Thyroid gland (tissue), 4 donors: ENCODE data around the gene DTYMK.

Source experiments
- POLR2A ChIP-seq, 2 donors: fragments of 450-650 bp; IDR thresholded peaks; one replicate each; pipeline ENCODE4 v1.6.1; 2017; ENCODE audit warnings: antibody characterized with exemption in 2 of 2, mild to moderate bottlenecking in 2 of 2, moderate library complexity in 1 of 2
- TF ChIP-seq, protein P1 (sequence below), 6 experiments: fragments of 200-600 bp in 3 of 6; fragments of 450-650 bp in 3 of 6; sonication (generic) in 3 of 6; IDR thresholded peaks; one replicate each; pipeline ENCODE4 v1.5.1; 2016 to 2019; ENCODE audit warnings: antibody characterized with exemption in 6 of 6, mild to moderate bottlenecking in 2 of 6, inconsistent platforms in 1 of 6, moderate library complexity in 1 of 6

GRCh38 chr2:241660593-241661213 is 25.9 kb downstream of the DTYMK start:
- TF ChIP-seq, protein P1, sequence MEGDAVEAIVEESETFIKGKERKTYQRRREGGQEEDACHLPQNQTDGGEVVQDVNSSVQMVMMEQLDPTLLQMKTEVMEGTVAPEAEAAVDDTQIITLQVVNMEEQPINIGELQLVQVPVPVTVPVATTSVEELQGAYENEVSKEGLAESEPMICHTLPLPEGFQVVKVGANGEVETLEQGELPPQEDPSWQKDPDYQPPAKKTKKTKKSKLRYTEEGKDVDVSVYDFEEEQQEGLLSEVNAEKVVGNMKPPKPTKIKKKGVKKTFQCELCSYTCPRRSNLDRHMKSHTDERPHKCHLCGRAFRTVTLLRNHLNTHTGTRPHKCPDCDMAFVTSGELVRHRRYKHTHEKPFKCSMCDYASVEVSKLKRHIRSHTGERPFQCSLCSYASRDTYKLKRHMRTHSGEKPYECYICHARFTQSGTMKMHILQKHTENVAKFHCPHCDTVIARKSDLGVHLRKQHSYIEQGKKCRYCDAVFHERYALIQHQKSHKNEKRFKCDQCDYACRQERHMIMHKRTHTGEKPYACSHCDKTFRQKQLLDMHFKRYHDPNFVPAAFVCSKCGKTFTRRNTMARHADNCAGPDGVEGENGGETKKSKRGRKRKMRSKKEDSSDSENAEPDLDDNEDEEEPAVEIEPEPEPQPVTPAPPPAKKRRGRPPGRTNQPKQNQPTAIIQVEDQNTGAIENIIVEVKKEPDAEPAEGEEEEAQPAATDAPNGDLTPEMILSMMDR (IDR thresholded peaks at IDR 0.05) = no peak
- TF ChIP-seq POLR2A (IDR thresholded peaks at IDR 0.05) = no peak
